ENCODE data around the gene ADIPOR1. TPM values are rescaled to one million over a fixed set of nuclear protein-coding genes. Genes with fewer than 3 reads are reported as not detected.
"Not testable (repeated sequence)": the region's sequence is repeated elsewhere in the genome, so short reads cannot be mapped to it uniquely, and the experiment has no call there.

Gene ADIPOR1
- total RNA-seq, 1 donor from 2014 or later = 84.0 TPM

- intact Hi-C loops (cut with DNase I) = no loop called here
- no peak overlapping the region for H3K4me3 ChIP-seq
- H3K27ac ChIP-seq = no peak overlapping the region
- peaks cover 0 to 82% of the 10 kb centered on the region in 2 donors for H3K36me3 ChIP-seq
- H3K27me3 ChIP-seq = no peaks in the 10 kb centered on the region
- H3K4me1 ChIP-seq = no peaks in the 10 kb centered on the region
- no peaks in the 10 kb centered on the region for H3K9me3 ChIP-seq
- no peak for DNase-seq (ENCODE audit: extremely low spot score in 2 of 2)
- TF ChIP-seq POLR2A (IDR thresholded peaks at IDR 0.05) (no peak), CTCF (IDR thresholded peaks at IDR 0.05) (no peak), POLR2AphosphoS5 (IDR thresholded peaks at IDR 0.05; ENCODE audit: insufficient read depth in 1 of 2, low read depth in 1 of 2) (no peak)
These were observed 48.6 kb downstream of the ADIPOR1 start for GRCh38 chr1:202909494-202909893.

- Histone ChIP-seq H3K36me3 (peaks cover 0 to 77% of the 10 kb centered on the region in 2 donors), H3K4me3 (no peak overlapping the region), H3K4me1 (no peaks in the 10 kb centered on the region), H3K27me3 (no peaks in the 10 kb centered on the region), H3K9me3 (no peaks in the 10 kb centered on the region), H3K27ac (no peak overlapping the region)
- DNase-seq (ENCODE audit: extremely low spot score in 2 of 2) = no peak
- intact Hi-C loops (cut with DNase I) = no loop called here
- TF ChIP-seq CTCF (IDR thresholded peaks at IDR 0.05) = no peak
- no peak for TF ChIP-seq POLR2AphosphoS5 (IDR thresholded peaks at IDR 0.05; ENCODE audit: insufficient read depth in 1 of 2, low read depth in 1 of 2)
These were observed 49.1 kb downstream of the ADIPOR1 start for GRCh38 chr1:202908998-202909397.

- DNase-seq (ENCODE audit: extremely low spot score in 2 of 2) = no peak
- intact Hi-C loops (cut with DNase I) = no loop called here
- Histone ChIP-seq H3K27me3 (no peaks in the 10 kb centered on the region), H3K9me3 (no peaks in the 10 kb centered on the region), H3K36me3 (peaks cover 0 to 57% of the 10 kb centered on the region in 2 donors), H3K27ac (no peak overlapping the region), H3K4me1 (no peaks in the 10 kb centered on the region), H3K4me3 (no peak overlapping the region)
- no peak for TF ChIP-seq POLR2AphosphoS5 (IDR thresholded peaks at IDR 0.05; ENCODE audit: insufficient read depth in 1 of 2, low read depth in 1 of 2)
- TF ChIP-seq CTCF (IDR thresholded peaks at IDR 0.05) = no peak
- TF ChIP-seq POLR2A (IDR thresholded peaks at IDR 0.05) = no peak
These were observed 52.8 kb downstream of the ADIPOR1 start for GRCh38 chr1:202905331-202905730.

- H3K4me1 ChIP-seq; H3K27me3 ChIP-seq; H3K9me3 ChIP-seq; intact Hi-C loops (cut with DNase I); H3K4me3 ChIP-seq; DNase-seq (ENCODE audit: extremely low spot score in 2 of 2); H3K27ac ChIP-seq: not testable (repeated sequence)
- peaks cover 0 to 45% of the 10 kb centered on the region in 2 donors for H3K36me3 ChIP-seq
These were observed 54.3 kb downstream of the ADIPOR1 start for GRCh38 chr1:202903808-202904207.

- no peaks in the 10 kb centered on the region for H3K27me3 ChIP-seq
- H3K36me3 ChIP-seq = peaks cover 0 to 25% of the 10 kb centered on the region in 2 donors
- H3K4me1 ChIP-seq = no peaks in the 10 kb centered on the region
- TF ChIP-seq CTCF (IDR thresholded peaks at IDR 0.05) (no peak), POLR2A (IDR thresholded peaks at IDR 0.05) (no peak), POLR2AphosphoS5 (IDR thresholded peaks at IDR 0.05; ENCODE audit: insufficient read depth in 1 of 2, low read depth in 1 of 2) (no peak)
- DNase-seq (ENCODE audit: extremely low spot score in 2 of 2) = no peak
- no peak overlapping the region for H3K4me3 ChIP-seq
- no peaks in the 10 kb centered on the region for H3K9me3 ChIP-seq
- H3K27ac ChIP-seq = no peak overlapping the region
- intact Hi-C loops (cut with DNase I) = no loop called here
These were observed 56.6 kb downstream of the ADIPOR1 start for GRCh38 chr1:202901555-202901954.

GRCh38 chr1:202892501-202892900 lies 65.6 kb downstream of the ADIPOR1 start:
- Histone ChIP-seq H3K27ac (no peak overlapping the region), H3K4me1 (peaks cover 7% of the 10 kb centered on the region), H3K9me3 (no peaks in the 10 kb centered on the region), H3K27me3 (no peaks in the 10 kb centered on the region), H3K36me3 (peaks cover 0 to 53% of the 10 kb centered on the region in 2 donors), H3K4me3 (no peak overlapping the region)
- DNase-seq (ENCODE audit: extremely low spot score in 2 of 2) = no peak
- TF ChIP-seq POLR2A (IDR thresholded peaks at IDR 0.05) = no peak
- no peak for TF ChIP-seq CTCF (IDR thresholded peaks at IDR 0.05)
- no peak for TF ChIP-seq POLR2AphosphoS5 (IDR thresholded peaks at IDR 0.05; ENCODE audit: insufficient read depth in 1 of 2, low read depth in 1 of 2)
- intact Hi-C loops (cut with DNase I) = no loop called here
